NCI-H2227 treated with DMSO at 0.1 percent for 48 hours (cell line): ENCODE data around the gene CDH13.

Experiments
- DNase-seq: peaks from one replicate; lab custom pipeline; 2025; lab: John Stamatoyannopoulos, UW

The CDH13 gene

DNA sequence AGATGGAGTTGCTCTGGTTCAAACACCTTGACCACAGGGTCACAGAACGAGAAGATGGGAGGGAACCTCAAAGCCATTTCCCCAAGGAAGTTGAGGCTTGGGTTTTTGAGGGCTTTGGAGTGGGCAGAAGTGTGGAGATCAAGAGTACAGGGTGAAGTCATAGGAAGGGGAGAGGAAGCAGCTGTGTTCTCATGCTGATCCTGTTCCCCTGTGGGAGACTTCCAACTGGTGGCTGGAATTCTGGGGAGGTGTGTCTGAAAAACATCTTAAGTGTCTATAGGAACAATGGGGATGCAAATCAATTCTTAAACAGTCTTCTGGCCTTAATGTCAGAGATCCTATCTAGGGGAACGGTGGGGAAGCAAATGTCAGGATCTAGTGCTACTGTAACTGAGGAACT, 1142.2 kb downstream of the CDH13 start:
- no peak for DNase-seq

DNA sequence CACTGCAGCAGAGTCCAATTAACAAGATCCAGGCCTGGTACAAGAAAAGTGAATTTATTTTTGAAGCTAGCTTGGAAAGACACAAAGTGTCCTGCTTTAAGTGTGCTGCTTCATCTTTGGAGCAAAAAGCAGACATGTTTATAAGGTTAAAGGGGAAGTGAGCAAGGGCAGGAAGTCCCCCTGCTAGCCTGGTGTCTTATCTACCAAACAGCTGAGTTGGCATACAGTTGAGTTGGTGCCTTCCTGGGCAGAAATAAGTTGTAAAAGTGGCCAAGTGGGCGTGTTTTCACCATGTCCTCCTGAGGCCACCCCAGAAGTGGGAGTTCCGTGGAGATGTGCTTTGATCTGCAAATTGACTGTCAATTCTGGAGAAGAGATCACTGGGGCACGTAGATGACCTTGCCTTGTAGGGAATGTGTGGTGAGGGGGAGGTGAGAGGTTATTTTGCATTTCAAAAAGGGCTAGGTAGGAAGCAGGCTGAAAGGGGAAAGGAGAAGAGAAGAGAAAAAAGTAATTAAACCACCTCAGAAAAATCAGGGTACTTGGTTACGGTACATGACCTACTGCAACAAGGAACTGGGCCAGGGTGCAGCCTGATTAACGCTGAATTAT, 1142.7 kb downstream of the CDH13 start:
- no peak for DNase-seq

DNA sequence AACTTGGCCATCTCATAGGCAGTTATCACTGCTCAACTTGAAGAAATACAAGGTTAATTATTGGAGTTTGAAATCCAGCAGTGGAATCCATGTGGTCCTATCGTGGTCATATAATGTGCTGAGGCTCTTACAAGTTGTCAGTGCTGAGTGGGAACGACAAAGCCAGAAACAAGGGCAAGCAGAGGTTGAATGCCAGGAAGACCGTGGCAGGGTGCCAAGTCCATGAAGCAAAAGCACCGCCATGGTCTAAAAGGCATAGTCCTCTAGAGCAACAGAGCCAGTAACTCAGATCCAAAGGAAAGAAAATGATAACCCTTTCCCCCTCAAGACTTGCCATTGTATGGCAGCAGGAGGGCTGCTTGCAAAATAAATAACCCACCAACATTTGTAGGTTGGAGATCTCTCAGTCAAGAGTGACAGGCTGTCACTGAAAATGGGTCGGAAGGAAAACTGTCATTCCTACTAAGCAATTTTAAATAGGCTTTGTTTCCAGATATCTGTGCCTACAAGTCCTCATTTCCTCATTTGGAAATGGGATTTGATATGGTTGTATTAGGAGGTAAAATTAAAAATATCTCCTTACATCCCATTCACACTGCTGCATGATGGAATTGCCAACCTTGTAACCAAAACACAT, 1144.7 kb downstream of the CDH13 start:
- DNase-seq: no peak

DNA sequence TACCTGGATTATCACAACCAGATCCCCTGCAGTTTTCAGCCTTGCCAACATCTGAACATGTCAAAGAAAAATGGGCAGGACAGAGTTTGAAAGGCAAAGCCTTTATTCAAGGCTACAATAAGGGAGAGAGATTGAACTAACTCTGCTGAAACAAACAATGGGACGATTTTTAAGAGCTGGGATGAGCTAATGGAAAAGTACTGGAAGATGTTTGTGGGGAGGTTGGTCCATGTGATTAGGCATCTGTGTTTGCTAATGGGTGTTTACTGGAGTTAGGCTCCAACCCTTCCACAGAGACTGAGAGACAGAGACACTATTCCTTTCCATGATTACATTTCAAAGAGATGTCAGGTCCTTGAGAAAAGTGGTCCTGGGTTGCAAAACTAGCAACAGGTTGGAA, 1146.0 kb downstream of the CDH13 start:
- no peak for DNase-seq

DNA sequence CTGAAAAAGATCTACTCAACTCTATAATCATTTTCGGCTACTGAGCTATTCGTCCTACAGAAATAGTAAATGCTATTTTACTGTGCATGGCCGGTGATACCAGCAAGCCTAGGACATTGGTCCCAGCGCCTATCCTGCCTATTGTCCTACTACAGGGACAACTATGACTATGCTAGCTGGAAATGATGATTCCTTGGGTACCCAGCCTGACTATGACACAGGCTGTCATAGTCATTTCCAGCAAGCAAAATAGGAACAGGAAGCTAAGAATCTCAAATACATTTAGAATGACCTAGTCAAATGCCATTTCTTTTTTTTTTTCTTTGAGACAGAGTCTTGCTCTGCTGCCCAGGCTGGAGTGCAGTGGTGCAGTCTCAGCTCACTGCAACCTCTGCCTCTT, 1147.3 kb downstream of the CDH13 start:
- no peak for DNase-seq

DNA sequence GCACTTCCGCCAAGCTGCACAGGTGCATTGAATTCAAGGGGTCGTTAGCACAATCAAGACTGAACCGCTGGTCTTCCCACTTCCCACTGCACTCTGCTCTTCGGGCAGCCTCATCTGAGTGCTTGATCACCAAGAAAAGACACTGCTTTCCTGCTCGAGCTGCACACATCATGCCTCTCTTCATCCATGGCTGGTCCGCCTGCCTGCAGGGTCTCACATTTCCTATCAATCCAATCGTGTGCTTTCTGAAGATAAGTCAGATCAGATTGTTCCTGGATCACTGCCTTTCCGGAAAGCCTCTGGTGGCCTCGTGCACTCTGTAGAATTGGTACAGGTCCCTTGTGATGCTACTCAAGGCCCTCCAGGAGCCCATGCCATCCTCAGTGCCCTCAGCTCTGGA, 1150.2 kb downstream of the CDH13 start:
- DNase-seq: no peak

DNA sequence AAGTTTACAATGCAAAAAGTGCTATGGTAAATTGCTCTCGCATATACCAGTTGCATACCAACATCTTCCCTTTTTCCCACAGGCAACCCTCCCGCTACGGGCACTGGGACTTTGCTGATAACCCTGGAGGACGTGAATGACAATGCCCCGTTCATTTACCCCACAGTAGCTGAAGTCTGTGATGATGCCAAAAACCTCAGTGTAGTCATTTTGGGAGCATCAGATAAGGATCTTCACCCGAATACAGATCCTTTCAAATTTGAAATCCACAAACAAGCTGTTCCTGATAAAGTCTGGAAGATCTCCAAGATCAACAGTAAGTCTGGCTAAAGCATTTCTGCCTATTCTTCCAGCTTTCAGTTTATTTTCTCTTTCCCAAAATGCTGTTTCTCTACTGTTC, 1153.1 kb downstream of the CDH13 start:
- no peak for DNase-seq

DNA sequence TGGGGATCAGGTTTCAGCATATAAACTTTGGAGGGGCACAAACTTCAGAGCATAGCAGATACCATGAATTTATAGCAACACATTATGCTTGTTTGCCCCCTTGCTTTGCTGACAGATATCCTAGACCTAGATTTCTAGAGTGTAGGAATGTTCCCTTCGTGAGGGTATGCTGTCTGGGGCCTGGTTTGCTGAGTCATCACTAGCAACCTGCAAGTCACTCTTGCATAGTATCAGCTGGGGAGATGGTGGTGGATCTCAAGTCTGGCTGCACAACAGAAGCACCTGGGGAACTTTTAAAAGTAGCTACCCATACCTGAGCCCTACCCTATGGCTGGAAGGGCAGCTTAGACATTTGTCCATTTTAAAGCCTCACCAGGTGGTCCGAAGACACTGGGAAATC, 1158.7 kb downstream of the CDH13 start:
- DNase-seq: no peak

DNA sequence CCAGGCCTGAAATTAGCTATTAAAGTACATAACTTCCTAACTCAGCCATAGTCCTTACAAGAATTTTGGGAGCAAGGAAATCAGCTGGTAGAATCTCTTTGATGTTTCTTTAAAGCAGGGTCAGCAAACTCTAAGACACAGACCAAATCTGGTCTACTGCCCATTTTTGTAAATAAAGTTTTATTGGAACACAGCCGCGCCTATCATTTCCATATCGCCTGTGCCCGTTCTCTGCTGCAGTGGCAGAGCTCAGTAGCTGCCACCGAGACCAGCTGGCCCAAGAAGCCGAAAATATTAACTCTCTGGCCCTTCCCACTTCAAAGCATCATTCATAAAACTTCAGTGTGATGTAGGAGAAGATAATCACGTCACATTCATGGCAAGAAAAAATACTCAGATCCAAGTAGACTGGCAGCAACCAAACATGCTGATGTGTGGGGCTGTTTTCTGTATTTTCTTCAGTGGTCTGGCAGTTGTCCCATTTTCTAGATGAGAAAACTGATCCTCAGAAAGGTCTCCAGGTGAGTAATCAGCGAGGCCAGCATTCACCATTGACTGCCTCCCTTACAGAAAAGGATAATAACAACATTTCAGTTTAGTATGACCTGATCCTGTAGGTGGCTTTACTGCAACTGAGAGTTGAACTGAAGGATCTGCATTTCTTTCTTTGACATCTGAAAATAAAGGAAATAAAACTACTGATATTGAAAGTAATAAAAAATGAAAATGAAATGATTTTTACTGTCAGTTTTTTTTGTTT, 1163.1 kb downstream of the CDH13 start:
- no peak for DNase-seq

DNA sequence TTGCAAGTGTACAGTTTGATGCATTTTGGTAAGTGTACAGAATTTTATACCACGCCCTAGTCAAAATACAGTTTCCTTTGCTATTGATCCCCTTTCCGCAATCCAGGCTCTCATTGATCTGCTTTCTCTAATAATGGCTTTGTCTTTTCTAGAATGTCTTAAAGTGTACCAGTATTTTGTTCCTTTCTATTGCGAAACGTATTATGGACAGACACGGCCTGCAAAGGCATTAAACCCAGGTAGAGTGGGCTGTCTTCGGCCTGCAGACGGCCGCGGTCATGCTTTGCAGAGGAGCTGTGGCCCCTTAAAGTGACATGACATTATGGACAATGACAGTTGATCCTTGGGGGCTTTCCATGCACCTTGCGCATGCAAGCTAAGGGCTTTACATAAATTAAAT, 1165.1 kb downstream of the CDH13 start:
- DNase-seq: no peak

DNA sequence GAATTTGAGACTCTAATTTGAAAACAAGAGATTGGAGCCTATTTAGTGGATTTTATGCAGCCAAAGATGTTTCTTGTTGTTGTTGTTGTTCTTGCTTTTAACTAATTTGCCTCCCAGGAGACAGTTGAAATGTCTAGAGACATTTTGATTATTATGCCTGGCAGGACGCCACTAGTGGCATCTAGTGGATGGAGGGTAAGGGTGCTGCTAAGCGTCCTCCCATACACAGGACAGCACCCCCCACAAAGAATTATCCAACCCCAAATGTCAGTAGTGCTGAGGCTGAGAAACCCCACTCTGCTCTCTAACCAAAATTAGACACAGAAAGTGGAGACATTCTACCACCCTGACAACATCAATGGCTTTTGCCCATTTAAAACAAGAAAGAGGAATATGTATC, 1165.6 kb downstream of the CDH13 start:
- DNase-seq: no peak

DNA sequence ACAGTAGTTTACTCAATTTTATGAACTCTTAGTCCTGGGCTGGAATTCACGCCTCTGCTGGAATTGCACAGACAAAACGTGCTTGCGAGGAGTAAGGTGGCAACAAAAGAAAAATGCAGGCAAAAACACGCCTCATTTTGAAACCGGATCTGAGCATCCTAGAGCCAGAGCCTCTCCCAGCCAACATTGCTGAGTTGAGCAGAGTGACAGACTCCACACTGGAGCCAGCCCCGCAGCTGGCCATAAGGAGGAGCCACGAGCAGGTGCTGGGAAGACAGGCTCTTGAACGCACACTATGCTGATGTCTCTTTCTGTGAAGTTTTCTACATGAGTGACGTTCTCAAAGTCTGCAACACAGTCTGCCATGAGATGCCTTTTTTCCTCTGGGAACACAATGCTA, 1166.4 kb downstream of the CDH13 start:
- DNase-seq: no peak

DNA sequence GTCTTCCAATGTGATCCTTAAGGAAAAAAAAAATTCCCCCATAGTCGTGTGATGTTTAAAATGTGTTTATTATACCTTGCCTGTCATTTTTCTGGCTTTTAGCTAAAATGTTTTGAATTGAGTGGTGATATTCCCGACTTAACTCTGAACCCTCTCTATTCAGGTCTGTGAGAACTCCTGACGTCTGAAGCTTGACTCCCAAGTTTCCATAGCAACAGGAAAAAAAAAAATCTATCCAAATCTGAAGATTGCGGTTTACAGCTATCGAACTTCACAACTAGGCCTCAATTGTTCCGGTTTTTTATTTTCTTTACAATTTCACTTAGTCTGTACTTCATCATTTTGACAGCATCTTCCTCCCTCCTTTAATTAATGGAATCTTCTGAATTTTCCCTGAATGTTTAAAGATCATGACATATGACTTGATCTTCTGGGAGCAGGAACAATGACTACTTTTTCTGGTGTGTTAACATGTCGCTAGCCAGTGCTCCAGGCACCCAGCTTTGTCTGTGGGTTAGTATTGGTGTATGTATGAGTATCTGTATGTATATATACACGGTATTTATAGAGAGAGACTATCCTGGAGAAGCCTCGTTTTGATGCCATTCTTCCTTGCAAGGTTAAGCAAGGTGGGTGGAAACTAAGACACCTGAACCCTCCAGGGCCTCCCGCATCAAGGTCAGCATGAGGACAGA, 1168.2 kb downstream of the CDH13 start:
- DNase-seq: no peak

DNA sequence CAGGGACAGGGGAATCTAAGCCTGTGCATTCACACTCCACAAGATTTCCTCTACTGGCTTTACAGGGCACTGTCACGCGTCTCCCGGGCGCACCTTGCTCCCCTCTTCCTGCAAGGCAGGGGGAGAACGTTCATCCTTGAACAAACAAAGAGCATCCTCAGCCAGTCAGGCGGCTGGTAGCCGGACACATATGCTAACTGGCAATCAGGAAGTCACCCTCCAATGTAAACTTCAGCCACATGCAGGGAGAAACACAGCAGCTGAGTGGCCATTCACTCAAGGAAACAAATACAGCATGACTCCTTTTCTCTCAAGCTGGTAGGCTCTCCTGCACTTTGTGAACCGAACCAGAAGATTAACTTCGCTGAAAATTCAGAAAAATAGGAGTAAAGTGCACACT, 1170.2 kb downstream of the CDH13 start:
- no peak for DNase-seq

DNA sequence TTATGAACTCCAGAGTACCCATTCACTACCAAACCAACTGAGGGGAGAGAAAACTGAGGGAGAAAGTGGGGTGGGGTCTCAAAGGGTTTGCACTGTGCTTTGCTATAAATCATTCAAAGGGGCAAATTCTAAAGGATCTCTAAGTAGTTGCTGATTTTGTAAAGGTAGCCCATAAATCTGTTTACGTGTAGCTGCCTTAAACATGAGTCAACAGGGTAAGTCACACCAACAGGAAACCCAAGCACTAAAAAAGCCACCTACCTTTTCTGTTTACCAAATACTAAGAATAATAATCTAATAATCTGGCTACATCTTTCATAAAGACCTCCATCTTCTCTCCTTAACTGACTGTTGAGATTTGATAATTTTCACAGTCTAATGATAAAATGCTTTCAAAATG, 1172.6 kb downstream of the CDH13 start:
- DNase-seq: no peak

DNA sequence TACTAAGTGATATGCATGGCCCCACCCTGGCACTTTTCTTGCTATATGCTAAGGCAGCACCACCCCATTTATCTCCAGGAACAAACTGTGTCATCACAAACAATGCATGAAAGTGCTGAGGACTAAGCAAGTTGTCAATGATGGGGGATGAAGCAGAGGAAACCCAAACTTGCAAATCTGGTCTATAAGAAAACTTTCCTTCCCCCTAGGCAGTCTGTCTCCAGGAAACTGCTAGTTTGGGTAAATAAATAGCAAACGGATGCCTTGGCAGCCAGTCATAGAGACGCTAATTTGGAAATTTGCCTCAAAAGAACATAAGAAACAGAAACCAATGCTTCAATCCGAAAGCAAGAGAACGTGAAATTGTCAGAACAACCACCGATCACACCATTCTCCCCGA, 1175.4 kb downstream of the CDH13 start:
- no peak for DNase-seq

DNA sequence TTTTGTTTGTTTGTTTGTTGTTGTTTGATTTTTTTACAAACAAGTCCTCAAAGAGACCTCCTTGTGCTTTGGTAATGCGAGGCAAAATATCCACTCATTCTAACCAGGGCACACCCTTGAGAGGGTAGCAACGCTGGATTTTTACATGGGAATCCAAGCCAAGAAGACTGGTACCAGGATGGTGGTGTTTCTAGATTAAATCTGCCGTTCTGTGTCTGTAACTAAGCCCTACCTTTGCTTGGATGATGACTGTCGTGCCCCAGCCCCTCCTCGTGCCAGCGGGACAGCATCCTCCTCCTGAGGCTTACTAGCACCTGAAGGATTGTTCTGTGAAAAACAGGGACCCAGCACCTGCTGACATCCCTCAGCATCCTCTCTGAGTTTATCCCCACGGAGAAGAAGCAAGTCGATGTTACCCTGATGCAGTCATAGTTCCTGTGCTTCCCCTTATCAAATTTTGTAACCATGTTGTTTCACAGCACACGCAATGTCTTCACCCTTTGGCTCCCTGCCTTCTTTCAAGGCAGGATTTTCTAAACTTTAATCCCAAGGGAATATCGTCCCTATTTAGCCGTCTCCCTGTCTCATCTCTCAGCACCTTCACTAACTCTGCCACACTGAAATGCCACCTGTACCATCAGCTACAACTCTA, 1175.9 kb downstream of the CDH13 start:
- no peak for DNase-seq

DNA sequence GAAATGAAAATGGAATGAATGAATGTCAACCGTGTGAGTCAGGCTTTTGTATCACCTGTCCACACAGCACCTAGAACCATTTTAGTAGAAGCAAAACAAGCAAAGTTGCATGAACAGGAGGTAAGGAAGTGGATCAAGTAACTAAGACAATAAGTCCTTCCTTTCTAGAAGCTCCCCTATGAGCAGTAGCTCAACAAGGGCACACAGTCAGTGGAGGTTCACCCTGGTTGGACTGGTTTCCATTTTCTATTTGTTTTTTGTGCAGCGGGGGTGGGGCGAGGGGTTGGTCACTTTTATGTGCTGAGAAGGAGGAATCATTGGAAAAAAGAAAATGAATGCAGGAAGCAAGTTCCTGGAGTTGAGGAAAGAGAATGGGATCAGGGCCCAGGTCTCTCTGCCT, 1177.0 kb downstream of the CDH13 start:
- no peak for DNase-seq

DNA sequence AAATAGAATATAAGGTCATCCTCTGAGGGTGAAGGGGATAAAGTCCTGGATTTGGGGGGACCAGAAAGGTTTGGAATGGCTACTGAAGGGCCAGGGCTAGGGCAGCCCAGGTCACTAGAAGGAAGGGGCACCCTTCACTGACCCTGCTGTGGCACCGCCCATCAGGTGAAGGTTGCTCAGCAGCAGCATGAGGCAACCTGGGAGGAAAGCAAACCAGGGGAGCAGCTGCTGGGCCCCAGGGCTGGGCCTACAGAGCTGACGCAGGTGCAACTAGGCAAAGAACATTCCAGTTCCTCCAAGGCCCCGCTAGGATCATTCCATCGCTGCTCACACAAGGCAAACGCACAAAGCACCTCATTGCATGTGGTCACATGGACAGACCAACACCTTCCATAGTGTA, 1177.6 kb downstream of the CDH13 start:
- no peak for DNase-seq

DNA sequence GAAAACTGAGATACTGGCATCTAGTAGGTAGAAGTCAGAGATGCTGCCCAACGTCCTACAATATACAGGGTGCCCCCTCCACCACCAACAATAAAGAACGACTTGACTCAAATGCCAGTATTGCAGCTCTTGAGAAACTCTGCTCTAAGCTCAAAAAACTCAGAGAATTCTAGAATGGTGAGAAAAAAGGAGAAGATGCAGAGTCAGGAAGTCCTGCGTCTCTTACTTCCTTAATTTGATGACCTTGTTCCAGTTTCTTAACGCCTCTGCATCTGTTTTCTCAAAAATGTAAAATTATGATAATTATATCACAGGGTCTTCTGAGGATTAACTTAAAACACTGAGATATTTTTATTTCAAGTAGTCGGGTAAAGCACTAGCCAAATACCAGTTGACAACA, 1179.3 kb downstream of the CDH13 start:
- DNase-seq: no peak

DNA sequence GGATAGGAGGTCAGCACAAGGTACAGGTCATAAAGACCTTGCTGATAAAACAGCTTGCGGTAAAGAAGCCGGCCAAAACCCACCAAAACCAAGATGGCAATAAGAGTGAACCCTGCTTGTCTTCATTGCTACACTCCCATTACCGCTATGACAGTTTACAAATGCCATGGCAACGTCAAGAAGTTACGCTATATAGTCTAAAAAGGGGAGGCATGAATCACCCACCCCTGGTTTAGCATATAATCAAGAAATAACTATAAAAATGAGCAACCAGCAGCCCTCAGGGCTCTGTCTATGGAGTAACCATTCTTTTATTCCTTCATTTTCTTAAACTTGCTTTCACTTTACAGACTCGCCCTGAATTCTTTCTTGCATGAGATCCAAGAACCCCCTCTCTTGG, 1180.0 kb downstream of the CDH13 start:
- DNase-seq: no peak

DNA sequence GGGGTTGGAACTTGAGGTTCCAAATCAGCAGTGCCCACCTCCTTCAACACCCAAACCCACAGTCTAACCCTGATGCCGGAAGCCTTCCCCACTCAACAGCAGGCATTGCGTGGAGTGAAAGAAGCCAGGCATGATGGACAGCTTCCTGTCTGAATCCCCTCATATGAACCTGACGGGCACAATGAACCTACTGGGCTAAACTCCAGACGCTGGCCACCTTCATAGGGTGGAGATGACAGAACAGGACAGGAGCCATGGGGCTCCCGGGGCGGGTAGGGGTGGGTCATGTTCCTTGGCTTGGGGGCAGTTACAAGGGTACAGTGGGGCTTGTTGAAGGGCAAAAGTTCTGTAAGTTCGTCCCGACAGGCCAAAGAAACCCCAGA, 1180.5 kb downstream of the CDH13 start:
- DNase-seq: no peak
